Hematopoietic multipotent progenitor cell treated with erythropoietin and hydrocortisone succinate and interleukin-3 and kit ligand, for 17 days (in vitro differentiated cells): ENCODE data around the gene RNF212.
"Not testable (repeated sequence)": the region's sequence is repeated elsewhere in the genome, so short reads cannot be mapped to it uniquely, and the experiment has no call there.

Experiments used
- DNase-seq: peaks from one replicate; pipeline ENCODE4 v3.0.0-alpha.2; 2015; ENCODE audit warnings: low spot score

The RNF212 gene

GRCh38 chr4:1065732-1066131, 47.6 kb downstream of the RNF212 start:
- no peak for DNase-seq

GRCh38 chr4:1062419-1062818, 50.9 kb downstream of the RNF212 start:
- no peak for DNase-seq

GRCh38 chr4:1061760-1062159, 51.6 kb downstream of the RNF212 start:
- DNase-seq, result no peak

GRCh38 chr4:1061056-1061700, 52.2 kb downstream of the RNF212 start:
- no peak for DNase-seq

- DNase-seq, result no peak
Measured at GRCh38 chr4:1060621-1061020, 52.7 kb downstream of the RNF212 start.

GRCh38 chr4:1060121-1060520, 53.2 kb downstream of the RNF212 start:
- DNase-seq, result no peak

GRCh38 chr4:1058997-1059665, 54.2 kb downstream of the RNF212 start:
- DNase-seq, result no peak

- DNase-seq, result no peak
Measured at GRCh38 chr4:1058198-1058996, 55.0 kb downstream of the RNF212 start.

GRCh38 chr4:1057403-1057745, 56.0 kb downstream of the RNF212 start:
- no peak for DNase-seq

GRCh38 chr4:1056671-1057402, 56.5 kb downstream of the RNF212 start:
- no peak for DNase-seq

GRCh38 chr4:1055721-1056590, 57.4 kb downstream of the RNF212 start:
- no peak for DNase-seq

GRCh38 chr4:1055243-1055701, 58.1 kb downstream of the RNF212 start:
- not testable (repeated sequence) for DNase-seq

GRCh38 chr4:1054696-1055242, 58.6 kb downstream of the RNF212 start:
- DNase-seq, result not testable (repeated sequence)

- not testable (repeated sequence) for DNase-seq
Measured at GRCh38 chr4:1053891-1054290, 59.5 kb downstream of the RNF212 start.

GRCh38 chr4:1053080-1053661, 60.2 kb downstream of the RNF212 start:
- no peak for DNase-seq

- no peak for DNase-seq
Measured at GRCh38 chr4:1052231-1052671, 61.1 kb downstream of the RNF212 start.

GRCh38 chr4:1051472-1051871, 61.9 kb downstream of the RNF212 start:
- DNase-seq, result no peak

GRCh38 chr4:1050486-1051213, 62.7 kb downstream of the RNF212 start:
- no peak for DNase-seq

GRCh38 chr4:1049591-1049905, 63.8 kb downstream of the RNF212 start:
- no peak for DNase-seq
